Testis (tissue), 2 donors: ENCODE measurements around the gene DEPDC5.

Experiments
- CTCF ChIP-seq, 3 experiments: fragments of 450-650 bp in 2 of 3; fragments of 200-600 bp in 1 of 3; sonication (generic) in 1 of 3; IDR thresholded peaks; one replicate each; pipeline ENCODE4 v1.5.1; 2016 to 2019; ENCODE audit warnings: antibody characterized with exemption in 3 of 3, mild to moderate bottlenecking in 2 of 3, moderate library complexity in 1 of 3
- POLR2A ChIP-seq: fragments of 450-650 bp; IDR thresholded peaks from one replicate; pipeline ENCODE4 v1.6.1; 2017; ENCODE audit warnings: antibody characterized with exemption, mild to moderate bottlenecking, moderate library complexity

GRCh38 chr22:31838917-31839316 is 85.1 kb downstream of the DEPDC5 start:
- TF ChIP-seq CTCF (IDR thresholded peaks at IDR 0.05) = no peak
- TF ChIP-seq POLR2A = no peak
